GM18517 (cell line): Measurements from ENCODE around the gene PSG7.
"Not testable (repeated sequence)": the region's sequence is repeated elsewhere in the genome, so short reads cannot be mapped to it uniquely, and the experiment has no call there.

ENCODE experiments used
- ATAC-seq: cut with Tn5 transposase; IDR thresholded peaks from one replicate; pipeline ENCODE4 v1.9.1; 2021; ENCODE audit warnings: mild to moderate bottlenecking, moderate library complexity; ENCODE audit not compliant: unreplicated experiment

The PSG7 gene

GRCh38 chr19:42937107-42937506, at the start of gene PSG7:
Gene PSG7 (minus strand): TSS chr19:42937207. CDS start chr19:42937076, 131 bp downstream.
- ATAC-seq = not testable (repeated sequence)

- ATAC-seq = no peak
These were observed 48.6 kb upstream of the PSG7 start for GRCh38 chr19:42985588-42985987.

DNA sequence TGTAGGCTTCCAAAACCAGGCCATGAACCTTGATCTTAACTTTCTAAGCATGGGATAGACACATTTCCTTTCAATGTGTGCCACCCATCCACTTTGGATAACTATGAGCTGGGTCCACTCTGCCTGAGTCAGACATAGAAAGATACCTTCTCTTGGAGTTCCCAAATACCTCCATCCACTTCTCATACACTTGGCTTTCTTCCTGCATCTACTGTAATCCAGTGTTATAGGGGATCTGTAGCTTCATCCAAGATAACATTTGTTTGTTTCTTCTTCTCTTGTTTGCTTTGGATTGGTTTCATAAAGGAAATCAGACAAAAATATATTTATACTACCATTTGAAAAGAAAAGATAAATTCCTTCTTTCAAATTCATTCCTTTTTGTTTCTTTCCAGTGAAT, 45.1 kb upstream of the PSG7 start:
- ATAC-seq = not testable (repeated sequence)

DNA sequence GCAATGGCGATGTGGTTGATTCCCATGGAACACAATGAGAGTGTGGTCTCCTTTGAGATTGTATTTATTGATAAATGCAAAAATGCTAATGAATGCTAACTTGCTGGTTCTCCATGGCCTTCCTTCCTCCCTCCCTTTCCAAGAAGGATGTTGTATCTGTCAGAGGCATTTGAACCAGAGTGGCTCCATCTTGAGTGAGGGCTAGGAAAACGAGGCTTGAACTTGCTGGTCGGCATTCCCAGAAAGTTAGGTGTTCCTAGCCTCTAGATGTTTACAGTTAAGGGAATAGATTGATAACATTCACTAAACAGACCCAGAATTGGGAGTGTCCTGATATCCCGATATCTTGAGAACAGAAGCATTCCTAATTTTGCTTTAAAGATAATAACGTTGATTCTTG, 34.4 kb upstream of the PSG7 start:
- ATAC-seq = not testable (repeated sequence)

- no peak for ATAC-seq
These were observed 28.2 kb upstream of the PSG7 start for GRCh38 chr19:42965176-42965575.

- no peak for ATAC-seq
These were observed 24.1 kb upstream of the PSG7 start for GRCh38 chr19:42961119-42961518.

- not testable (repeated sequence) for ATAC-seq
These were observed 15.1 kb upstream of the PSG7 start for GRCh38 chr19:42952126-42952525.

- ATAC-seq = not testable (repeated sequence)
These were observed 14.5 kb upstream of the PSG7 start for GRCh38 chr19:42951476-42951875.

GRCh38 chr19:42942187-42942789, 5.3 kb upstream of the PSG7 start:
- ATAC-seq = no peak

DNA sequence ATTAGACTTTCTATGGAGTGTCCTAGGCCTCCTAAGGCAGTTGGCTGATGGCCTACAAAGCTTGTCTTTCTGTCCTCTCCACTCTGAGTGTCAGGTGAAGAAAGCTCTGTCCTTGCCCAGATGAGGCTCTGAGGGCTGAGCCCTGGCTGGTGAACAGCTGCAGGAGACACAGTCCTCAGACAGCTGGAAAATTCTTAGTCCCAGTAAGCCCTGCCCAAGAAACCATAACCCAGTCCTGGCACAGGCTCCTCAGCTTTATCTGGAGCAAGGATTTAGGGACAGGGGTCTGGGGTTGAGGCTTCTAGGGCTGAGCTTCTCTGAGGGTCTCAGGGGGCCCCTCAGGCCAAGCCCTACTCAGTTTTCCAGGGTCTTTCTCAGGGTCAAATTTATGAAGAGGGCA, 2.3 kb downstream of the PSG7 start:
- ATAC-seq = not testable (repeated sequence)

- not testable (repeated sequence) for ATAC-seq
These were observed 2.8 kb downstream of the PSG7 start for GRCh38 chr19:42934183-42934582.

DNA sequence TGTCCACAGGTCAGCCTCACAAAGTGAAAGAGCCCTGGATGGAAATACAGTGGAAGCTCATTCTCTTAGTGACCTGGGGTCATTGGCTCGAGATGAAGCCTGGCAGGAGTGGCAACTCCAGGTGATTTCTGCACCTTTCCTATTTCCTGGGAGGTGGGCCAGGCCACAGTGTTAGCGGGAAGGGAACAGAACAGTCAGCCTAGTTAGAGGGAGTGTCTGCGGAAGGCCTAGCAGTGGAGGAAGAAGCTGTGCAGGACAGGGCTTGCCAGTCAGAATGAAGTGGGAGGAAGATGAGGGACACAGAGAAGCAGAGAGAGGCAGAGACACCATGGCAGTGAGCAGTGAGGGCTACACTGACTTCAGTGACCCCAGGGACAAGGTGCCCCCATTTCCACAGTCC, 3.6 kb downstream of the PSG7 start:
- not testable (repeated sequence) for ATAC-seq

DNA sequence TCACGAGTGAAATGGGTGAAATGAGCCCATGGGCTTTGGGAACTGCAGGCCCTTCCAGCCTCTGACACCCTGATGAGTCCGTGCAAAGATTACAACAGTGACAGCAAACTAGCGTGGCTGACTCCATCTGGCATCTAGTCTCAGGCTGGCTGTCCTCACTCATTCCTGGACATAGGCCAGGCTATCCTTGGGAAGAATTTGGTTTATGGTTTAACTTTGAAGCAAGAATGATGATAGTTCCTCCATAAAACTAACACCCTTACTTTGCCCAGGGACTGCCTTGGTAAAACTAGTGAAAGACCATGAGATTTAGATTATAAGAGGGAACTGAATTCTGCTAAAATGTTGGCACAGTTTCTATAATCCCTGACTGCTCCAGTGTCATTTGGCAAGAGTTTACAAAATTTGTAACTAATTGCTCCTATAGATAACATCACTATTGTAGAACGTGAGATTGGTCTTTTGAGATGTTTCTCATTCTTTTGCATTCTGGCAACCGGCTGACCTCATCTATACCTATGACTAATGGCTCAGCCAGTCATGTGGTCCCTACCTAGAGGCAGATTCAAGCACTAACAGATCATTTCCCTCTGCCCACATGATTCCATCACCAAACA, 4.4 kb downstream of the PSG7 start:
- not testable (repeated sequence) for ATAC-seq

DNA sequence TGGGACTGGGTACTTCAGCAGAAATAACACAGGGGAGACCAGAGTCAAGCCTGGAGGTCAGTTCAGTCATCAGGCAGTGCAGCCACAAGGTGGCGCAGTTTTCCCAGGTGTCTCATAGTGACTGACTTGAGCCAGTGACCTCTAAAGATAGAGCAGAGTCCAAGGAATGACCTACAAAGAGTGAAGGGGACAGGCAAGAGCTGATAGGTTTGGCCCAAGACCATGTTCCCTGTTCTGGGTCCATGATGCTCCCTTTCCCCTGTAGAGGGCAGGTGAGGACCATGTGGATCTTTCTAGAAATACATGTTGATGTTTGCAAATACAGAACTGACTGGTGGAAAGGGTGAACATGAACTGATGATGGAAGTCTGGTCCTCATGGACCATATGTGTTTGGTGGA, 6.8 kb downstream of the PSG7 start:
- not testable (repeated sequence) for ATAC-seq

DNA sequence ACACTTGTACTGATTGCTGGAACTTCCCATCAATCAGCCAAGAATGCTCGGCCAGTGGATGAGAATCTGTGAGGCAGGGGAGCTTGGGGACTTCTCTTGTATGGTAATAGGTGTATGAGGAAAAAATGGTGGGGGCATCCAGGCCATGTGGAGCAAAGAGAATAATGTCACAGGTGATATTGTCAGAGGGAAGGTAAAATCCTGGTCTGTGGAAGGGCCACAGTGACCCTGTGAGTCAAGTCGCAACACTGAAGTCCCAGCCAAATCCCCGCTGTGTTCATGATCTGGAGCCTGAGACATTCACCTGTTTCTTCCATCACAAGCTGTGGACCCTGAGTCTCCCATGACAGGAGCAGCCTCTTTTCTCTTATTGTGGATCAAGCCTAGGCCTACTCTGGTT, 8.1 kb downstream of the PSG7 start:
- no peak for ATAC-seq

DNA sequence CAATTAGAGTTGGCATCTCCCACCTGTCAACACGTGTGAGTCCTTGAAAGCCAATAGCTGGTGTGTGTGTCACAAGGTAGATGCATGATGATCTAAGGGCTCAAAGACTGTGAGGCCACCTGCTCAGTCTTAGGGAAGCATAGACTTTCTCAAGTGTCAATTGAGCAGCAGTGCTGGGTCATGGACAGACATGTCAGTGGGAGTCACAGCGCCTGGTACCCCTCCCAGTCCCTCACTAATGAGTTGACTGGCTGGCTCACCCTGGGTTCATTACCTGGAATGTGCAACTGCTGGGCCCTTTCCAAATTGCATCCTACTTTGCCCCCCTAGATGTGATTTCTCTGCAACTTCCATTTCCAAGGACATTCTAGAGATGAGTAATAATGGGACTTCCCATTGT, 10.2 kb downstream of the PSG7 start:
- ATAC-seq = no peak

DNA sequence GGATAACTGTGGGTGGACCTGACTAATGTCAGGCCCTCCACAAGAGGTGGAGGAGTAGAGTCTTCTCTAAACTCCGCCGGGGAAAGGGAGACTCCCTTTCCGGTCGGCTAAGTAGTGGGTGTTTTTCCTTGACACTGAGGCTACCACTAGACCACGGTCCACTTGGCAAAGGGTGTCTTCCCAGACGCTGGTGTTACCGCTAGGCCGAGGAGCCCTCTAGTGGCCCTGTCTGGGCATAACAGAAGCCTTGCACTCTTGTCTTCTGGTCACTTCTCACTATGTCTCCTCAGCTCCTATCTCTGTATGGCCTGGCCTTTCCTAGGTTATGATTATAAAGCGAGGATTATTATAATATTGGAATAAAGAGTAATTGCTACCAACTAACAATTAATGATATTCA, 13.9 kb downstream of the PSG7 start:
- not testable (repeated sequence) for ATAC-seq

DNA sequence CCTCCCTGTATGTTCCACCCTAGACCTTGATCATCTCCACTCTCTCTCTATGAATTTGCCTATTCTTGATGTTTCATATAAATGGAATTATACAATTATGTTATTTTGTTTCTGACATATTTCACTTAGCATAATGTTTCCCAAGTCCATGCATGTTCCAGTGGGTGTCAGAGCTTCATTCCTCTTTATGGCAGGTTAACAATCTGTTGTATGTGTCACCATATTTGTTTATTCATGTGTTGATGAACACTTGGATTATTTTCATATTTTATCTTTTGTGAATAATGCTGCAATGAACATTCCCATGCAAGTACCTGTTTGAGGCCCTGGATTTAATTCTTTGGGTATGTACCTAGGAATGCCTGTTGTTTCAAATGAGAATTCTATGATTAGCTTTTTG, 16.0 kb downstream of the PSG7 start:
- ATAC-seq = not testable (repeated sequence)

DNA sequence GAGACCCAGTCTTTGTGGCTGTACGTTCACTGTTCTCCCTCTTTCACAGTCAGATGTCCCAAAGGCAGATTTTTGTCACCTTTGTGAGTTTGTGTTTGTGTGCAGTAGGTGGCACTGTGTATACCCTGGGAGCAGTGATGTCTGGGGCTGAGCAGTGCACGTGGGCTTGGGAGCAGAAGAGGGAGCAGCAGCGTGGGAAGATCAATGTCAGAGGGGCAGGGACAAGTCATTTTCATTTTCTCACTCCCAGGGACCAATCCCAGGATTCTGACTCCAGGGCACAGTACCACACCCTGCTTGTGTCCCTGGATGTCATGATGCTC, 17.3 kb downstream of the PSG7 start:
- ATAC-seq = no peak

GRCh38 chr19:42919070-42919756, 17.8 kb downstream of the PSG7 start:
- not testable (repeated sequence) for ATAC-seq

GRCh38 chr19:42918377-42919069, 18.5 kb downstream of the PSG7 start:
- ATAC-seq = not testable (repeated sequence)

DNA sequence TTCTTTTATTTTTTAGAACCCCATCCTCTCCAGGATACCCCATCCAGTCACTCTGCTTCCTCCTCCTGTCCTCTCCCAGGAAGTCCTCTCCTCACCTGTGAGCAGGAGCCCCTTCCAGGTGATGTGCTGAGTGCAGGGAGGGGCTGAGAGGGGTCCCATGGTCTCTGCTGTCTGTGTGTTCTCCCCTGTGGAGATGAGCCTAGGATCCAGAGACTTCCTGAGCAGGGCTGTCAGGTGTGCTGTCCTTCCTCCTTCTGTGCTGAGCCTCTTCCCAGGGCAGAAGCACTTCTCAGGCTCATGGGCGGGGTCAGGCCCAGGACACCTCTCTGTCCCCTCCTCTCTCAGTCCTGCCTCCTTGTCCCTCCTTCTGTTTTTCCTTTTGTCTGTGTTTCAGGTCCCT, 19.4 kb downstream of the PSG7 start, which contains the start of gene PSG6:
Gene PSG6, minus strand, starts transcription at position 261 of the 400 bp plus-strand sequence. Its CDS starts 102 bp downstream, at position 159.
- ATAC-seq = not testable (repeated sequence)
